Skeletal muscle tissue (tissue), 4 donors: ENCODE measurements around the gene BMAL2. TPM values are rescaled to one million over a fixed set of nuclear protein-coding genes. Genes with fewer than 3 reads are reported as not detected.

ENCODE experiments used
- H3K27ac ChIP-seq: one replicate; pipeline ENCODE4 v1.7.0; 2013; ENCODE audit warnings: mild to moderate bottlenecking, low read depth, low read length, inconsistent platforms
- H3K27me3 ChIP-seq, 3 donors: one replicate each; pipeline ENCODE4 v1.7.0; 2013; ENCODE audit warnings: low read length in 3 of 3; ENCODE audit not compliant: control insufficient read depth in 3 of 3, insufficient read depth in 3 of 3
- H3K36me3 ChIP-seq, 3 donors: one replicate each; pipeline ENCODE4 v1.7.0; 2013; ENCODE audit warnings: low read length in 3 of 3; ENCODE audit not compliant: control insufficient read depth in 3 of 3, insufficient read depth in 3 of 3
- H3K4me1 ChIP-seq, 3 donors: one replicate each; pipeline ENCODE4 v1.7.0; 2013; ENCODE audit warnings: low read length in 3 of 3, mild to moderate bottlenecking in 3 of 3; ENCODE audit not compliant: control insufficient read depth in 3 of 3, insufficient read depth in 3 of 3
- H3K4me3 ChIP-seq, 3 donors: one replicate each; pipeline ENCODE4 v1.7.0; 2013; ENCODE audit warnings: low read length in 3 of 3
- H3K9ac ChIP-seq, 3 donors: one replicate each; pipeline ENCODE4 v1.7.0; 2013; ENCODE audit warnings: low read length in 3 of 3, mild to moderate bottlenecking in 3 of 3, moderate library complexity in 2 of 3, low read depth in 1 of 3
- H3K9me3 ChIP-seq, 3 donors: one replicate each; pipeline ENCODE4 v1.7.0; 2013; ENCODE audit warnings: low read length in 3 of 3; ENCODE audit not compliant: control insufficient read depth in 3 of 3
- total RNA-seq: library from RNA; depleted of rRNA; stranded (reverse); fragments of >200 nt; gene quantifications from one replicate; pipeline ENCODE4 v1.2.3, GENCODE V29; 2014
- donor health status: Osteomylitis.

Gene BMAL2
- total RNA-seq, 1 donor from 2014 or later: 1.6 TPM

- Histone ChIP-seq H3K9me3 (no peaks in the 10 kb centered on the region), H3K9ac (no peak overlapping the region), H3K4me1 (peaks cover 0 to 7% (median 4%) of the 10 kb centered on the region in 3 donors), H3K27ac (no peak overlapping the region), H3K4me3 (no peak overlapping the region), H3K27me3 (no peaks in the 10 kb centered on the region), H3K36me3 (peaks cover 0 to 4% (median 3%) of the 10 kb centered on the region in 3 donors)
These were observed 35.1 kb upstream of the BMAL2 start for GRCh38 chr12:27297566-27297965.

GRCh38 chr12:27299102-27299501 is 33.5 kb upstream of the BMAL2 start:
- H3K4me3 ChIP-seq: no peak overlapping the region
- H3K4me1 ChIP-seq: peaks cover 2 to 4% (median 4%) of the 10 kb centered on the region in 3 donors
- no peaks in the 10 kb centered on the region for H3K9me3 ChIP-seq
- H3K36me3 ChIP-seq: peaks cover 0 to 6% (median 3%) of the 10 kb centered on the region in 3 donors
- no peaks in the 10 kb centered on the region for H3K27me3 ChIP-seq
- H3K27ac ChIP-seq: no peak overlapping the region
- no peak overlapping the region for H3K9ac ChIP-seq

GRCh38 chr12:27300226-27300625 is 32.4 kb upstream of the BMAL2 start:
- Histone ChIP-seq H3K36me3 (peaks cover 0 to 6% (median 3%) of the 10 kb centered on the region in 3 donors), H3K4me1 (peaks cover 0 to 4% (median 0%) of the 10 kb centered on the region in 3 donors), H3K9ac (no peak overlapping the region), H3K27me3 (no peaks in the 10 kb centered on the region), H3K4me3 (no peak overlapping the region), H3K9me3 (no peaks in the 10 kb centered on the region), H3K27ac (no peak overlapping the region)

GRCh38 chr12:27303139-27304111 is 29.2 kb upstream of the BMAL2 start:
- Histone ChIP-seq H3K4me1 (peaks cover 0 to 4% (median 0%) of the 10 kb centered on the region in 3 donors), H3K4me3 (no peak overlapping the region), H3K27ac (no peak overlapping the region), H3K36me3 (peaks cover 0 to 6% (median 3%) of the 10 kb centered on the region in 3 donors), H3K9me3 (no peaks in the 10 kb centered on the region), H3K9ac (no peak overlapping the region), H3K27me3 (no peaks in the 10 kb centered on the region)

- H3K9me3 ChIP-seq: no peaks in the 10 kb centered on the region
- H3K27me3 ChIP-seq: no peaks in the 10 kb centered on the region
- peaks cover 4 to 11% (median 10%) of the 10 kb centered on the region in 3 donors for H3K36me3 ChIP-seq
- H3K4me3 ChIP-seq: no peak overlapping the region
- peaks cover 0 to 4% (median 0%) of the 10 kb centered on the region in 3 donors for H3K4me1 ChIP-seq
- no peak overlapping the region for H3K27ac ChIP-seq
- H3K9ac ChIP-seq: no peak overlapping the region
These were observed 27.8 kb upstream of the BMAL2 start for GRCh38 chr12:27304856-27305255.

GRCh38 chr12:27305673-27306456 is 26.8 kb upstream of the BMAL2 start:
- no peak overlapping the region for H3K27ac ChIP-seq
- H3K9ac ChIP-seq: no peak overlapping the region
- peaks cover 0 to 4% (median 0%) of the 10 kb centered on the region in 3 donors for H3K4me1 ChIP-seq
- H3K9me3 ChIP-seq: no peaks in the 10 kb centered on the region
- H3K36me3 ChIP-seq: peaks cover 4 to 16% (median 7%) of the 10 kb centered on the region in 3 donors
- no peak overlapping the region for H3K4me3 ChIP-seq
- H3K27me3 ChIP-seq: no peaks in the 10 kb centered on the region

- Histone ChIP-seq H3K9me3 (no peaks in the 10 kb centered on the region), H3K4me3 (no peak overlapping the region), H3K36me3 (peaks cover 4 to 23% (median 7%) of the 10 kb centered on the region in 3 donors), H3K4me1 (no peaks in the 10 kb centered on the region), H3K9ac (no peak overlapping the region), H3K27ac (no peak overlapping the region), H3K27me3 (no peaks in the 10 kb centered on the region)
These were observed 23.2 kb upstream of the BMAL2 start for GRCh38 chr12:27309293-27309994.

- Histone ChIP-seq H3K27ac (no peak overlapping the region), H3K4me1 (no peaks in the 10 kb centered on the region), H3K27me3 (no peaks in the 10 kb centered on the region), H3K36me3 (peaks cover 4 to 23% (median 7%) of the 10 kb centered on the region in 3 donors), H3K4me3 (no peak overlapping the region), H3K9ac (no peak overlapping the region), H3K9me3 (no peaks in the 10 kb centered on the region)
These were observed 22.7 kb upstream of the BMAL2 start for GRCh38 chr12:27309995-27310315.

GRCh38 chr12:27316947-27317346 is 15.7 kb upstream of the BMAL2 start:
- H3K27me3 ChIP-seq: no peaks in the 10 kb centered on the region
- H3K9me3 ChIP-seq: no peaks in the 10 kb centered on the region
- peaks cover under 1 to 29% (median 8%) of the 10 kb centered on the region in 3 donors for H3K36me3 ChIP-seq
- H3K4me1 ChIP-seq: no peaks in the 10 kb centered on the region
- no peak overlapping the region for H3K27ac ChIP-seq
- no peak overlapping the region for H3K4me3 ChIP-seq
- H3K9ac ChIP-seq: no peak overlapping the region
